Measurements from ENCODE around the gene CBY1.

- TF ChIP-seq POLR2A (IDR thresholded peaks at IDR 0.05; ENCODE audit: low read depth, low read length) (no peak), GATA2 (IDR thresholded peaks at IDR 0.05; ENCODE audit: insufficient read depth, insufficient read length, low read depth, low read length) (no peak), FOS (IDR thresholded peaks at IDR 0.05; ENCODE audit: borderline replicate concordance, insufficient read depth, low read length) (no peak), EZH2 (IDR thresholded peaks at IDR 0.05; ENCODE audit: borderline replicate concordance, low read depth, low read length, severe bottlenecking) (no peak), POLR2AphosphoS5 (IDR thresholded peaks at IDR 0.05; ENCODE audit: insufficient read depth, low read depth, low read length) (no peak), JUN (IDR thresholded peaks at IDR 0.05; ENCODE audit: borderline replicate concordance, insufficient read depth, insufficient read length, low read depth) (no peak)
- TF ChIP-seq, protein P1, sequence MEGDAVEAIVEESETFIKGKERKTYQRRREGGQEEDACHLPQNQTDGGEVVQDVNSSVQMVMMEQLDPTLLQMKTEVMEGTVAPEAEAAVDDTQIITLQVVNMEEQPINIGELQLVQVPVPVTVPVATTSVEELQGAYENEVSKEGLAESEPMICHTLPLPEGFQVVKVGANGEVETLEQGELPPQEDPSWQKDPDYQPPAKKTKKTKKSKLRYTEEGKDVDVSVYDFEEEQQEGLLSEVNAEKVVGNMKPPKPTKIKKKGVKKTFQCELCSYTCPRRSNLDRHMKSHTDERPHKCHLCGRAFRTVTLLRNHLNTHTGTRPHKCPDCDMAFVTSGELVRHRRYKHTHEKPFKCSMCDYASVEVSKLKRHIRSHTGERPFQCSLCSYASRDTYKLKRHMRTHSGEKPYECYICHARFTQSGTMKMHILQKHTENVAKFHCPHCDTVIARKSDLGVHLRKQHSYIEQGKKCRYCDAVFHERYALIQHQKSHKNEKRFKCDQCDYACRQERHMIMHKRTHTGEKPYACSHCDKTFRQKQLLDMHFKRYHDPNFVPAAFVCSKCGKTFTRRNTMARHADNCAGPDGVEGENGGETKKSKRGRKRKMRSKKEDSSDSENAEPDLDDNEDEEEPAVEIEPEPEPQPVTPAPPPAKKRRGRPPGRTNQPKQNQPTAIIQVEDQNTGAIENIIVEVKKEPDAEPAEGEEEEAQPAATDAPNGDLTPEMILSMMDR (IDR thresholded peaks at IDR 0.05; ENCODE audit: extremely low read depth in 1 of 2, insufficient read depth in 1 of 2, low read depth in 1 of 2, low read length in 2 of 2), result no peak
- TF ChIP-seq, protein P2, sequence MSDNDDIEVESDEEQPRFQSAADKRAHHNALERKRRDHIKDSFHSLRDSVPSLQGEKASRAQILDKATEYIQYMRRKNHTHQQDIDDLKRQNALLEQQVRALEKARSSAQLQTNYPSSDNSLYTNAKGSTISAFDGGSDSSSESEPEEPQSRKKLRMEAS (IDR thresholded peaks at IDR 0.05; ENCODE audit: insufficient read depth, insufficient read length), result no peak
Observed at GRCh38 chr22:38707984-38708383, 51.5 kb downstream of the CBY1 start.
